ENCODE measurements around the gene TFRC. TPM values are rescaled to one million over a fixed set of nuclear protein-coding genes. Genes with fewer than 3 reads are reported as not detected.

TFRC gene
- total and polyA plus RNA-seq, 2 experiments from 2014 or later: 35.5 to 187 TPM

- TF ChIP-seq, protein P1, sequence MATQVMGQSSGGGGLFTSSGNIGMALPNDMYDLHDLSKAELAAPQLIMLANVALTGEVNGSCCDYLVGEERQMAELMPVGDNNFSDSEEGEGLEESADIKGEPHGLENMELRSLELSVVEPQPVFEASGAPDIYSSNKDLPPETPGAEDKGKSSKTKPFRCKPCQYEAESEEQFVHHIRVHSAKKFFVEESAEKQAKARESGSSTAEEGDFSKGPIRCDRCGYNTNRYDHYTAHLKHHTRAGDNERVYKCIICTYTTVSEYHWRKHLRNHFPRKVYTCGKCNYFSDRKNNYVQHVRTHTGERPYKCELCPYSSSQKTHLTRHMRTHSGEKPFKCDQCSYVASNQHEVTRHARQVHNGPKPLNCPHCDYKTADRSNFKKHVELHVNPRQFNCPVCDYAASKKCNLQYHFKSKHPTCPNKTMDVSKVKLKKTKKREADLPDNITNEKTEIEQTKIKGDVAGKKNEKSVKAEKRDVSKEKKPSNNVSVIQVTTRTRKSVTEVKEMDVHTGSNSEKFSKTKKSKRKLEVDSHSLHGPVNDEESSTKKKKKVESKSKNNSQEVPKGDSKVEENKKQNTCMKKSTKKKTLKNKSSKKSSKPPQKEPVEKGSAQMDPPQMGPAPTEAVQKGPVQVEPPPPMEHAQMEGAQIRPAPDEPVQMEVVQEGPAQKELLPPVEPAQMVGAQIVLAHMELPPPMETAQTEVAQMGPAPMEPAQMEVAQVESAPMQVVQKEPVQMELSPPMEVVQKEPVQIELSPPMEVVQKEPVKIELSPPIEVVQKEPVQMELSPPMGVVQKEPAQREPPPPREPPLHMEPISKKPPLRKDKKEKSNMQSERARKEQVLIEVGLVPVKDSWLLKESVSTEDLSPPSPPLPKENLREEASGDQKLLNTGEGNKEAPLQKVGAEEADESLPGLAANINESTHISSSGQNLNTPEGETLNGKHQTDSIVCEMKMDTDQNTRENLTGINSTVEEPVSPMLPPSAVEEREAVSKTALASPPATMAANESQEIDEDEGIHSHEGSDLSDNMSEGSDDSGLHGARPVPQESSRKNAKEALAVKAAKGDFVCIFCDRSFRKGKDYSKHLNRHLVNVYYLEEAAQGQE (IDR thresholded peaks at IDR 0.05; ENCODE audit: unreplicated experiment): no peak
Measured at GRCh38 chr3:196013587-196014487, 68.1 kb downstream of the TFRC start (continued).

GRCh38 chr3:196012941-196013476, 68.9 kb downstream of the TFRC start:
- H3K27me3 ChIP-seq (ENCODE audit: insufficient read depth): no peaks in the 10 kb centered on the region
- H3K79me2 ChIP-seq (replicated peaks; ENCODE audit: insufficient read depth): no peaks in the 10 kb centered on the region
- H2AFZ ChIP-seq: no peak overlapping the region

More at GRCh38 chr3:196012941-196013476, 68.9 kb downstream of the TFRC start:
- no peaks in the 10 kb centered on the region for H3K4me1 Mint-ChIP-seq
- Histone ChIP-seq H3K36me3 (ENCODE audit: insufficient read depth) (no peaks in the 10 kb centered on the region), H3F3A (replicated peaks; ENCODE audit: low read depth) (no peaks in the 10 kb centered on the region), H3K4me2 (no peak overlapping the region), H3K4me3 (no peak overlapping the region), H4K20me1 (replicated peaks; ENCODE audit: insufficient read depth) (no peaks in the 10 kb centered on the region), H3K9me2 (ENCODE audit: insufficient read depth) (no peaks in the 10 kb centered on the region), H3K27ac (ENCODE audit: low read depth) (no peak overlapping the region), H3K4me1 (ENCODE audit: insufficient read depth) (no peaks in the 10 kb centered on the region)
- H3K27me3 Mint-ChIP-seq (ENCODE audit: insufficient read depth, low read depth, poor library complexity): no peaks in the 10 kb centered on the region
- H3K9me3 Mint-ChIP-seq: 0 out of 3 replicates have a peak, but pooled peaks cover 8% of the 10 kb centered on the region
- H3K36me3 Mint-ChIP-seq (ENCODE audit: low read depth): no peaks in the 10 kb centered on the region; the same call in 1 of the 3 replicates
- H3K27ac Mint-ChIP-seq: no peak overlapping the region
- ATAC-seq (no peak), DNase-seq (ENCODE audit: low spot score) (no peak)
- no peak overlapping the region for H3K4me3 Mint-ChIP-seq
- TF ChIP-seq CREB1 (CRISPR knock-in tag; IDR thresholded peaks at IDR 0.05; ENCODE audit: low read depth) (no peak), STAT1 (IDR thresholded peaks at IDR 0.05; ENCODE audit: unreplicated experiment) (no peak), JUNB (IDR thresholded peaks at IDR 0.05; ENCODE audit: unreplicated experiment) (no peak), EZH2 (IDR thresholded peaks at IDR 0.05; ENCODE audit: low read depth, unreplicated experiment) (no peak), POLR2AphosphoS5 (IDR thresholded peaks at IDR 0.05; ENCODE audit: low read depth) (no peak)
- TF ChIP-seq, protein P1 (IDR thresholded peaks at IDR 0.05; ENCODE audit: unreplicated experiment): no peak
